Measurements from ENCODE around the gene LCE7A. TPM values are rescaled to one million over a fixed set of nuclear protein-coding genes. Genes with fewer than 3 reads are reported as not detected.

The LCE7A gene
- total RNA-seq, 1 donor from 2014 or later = not detected

DNA sequence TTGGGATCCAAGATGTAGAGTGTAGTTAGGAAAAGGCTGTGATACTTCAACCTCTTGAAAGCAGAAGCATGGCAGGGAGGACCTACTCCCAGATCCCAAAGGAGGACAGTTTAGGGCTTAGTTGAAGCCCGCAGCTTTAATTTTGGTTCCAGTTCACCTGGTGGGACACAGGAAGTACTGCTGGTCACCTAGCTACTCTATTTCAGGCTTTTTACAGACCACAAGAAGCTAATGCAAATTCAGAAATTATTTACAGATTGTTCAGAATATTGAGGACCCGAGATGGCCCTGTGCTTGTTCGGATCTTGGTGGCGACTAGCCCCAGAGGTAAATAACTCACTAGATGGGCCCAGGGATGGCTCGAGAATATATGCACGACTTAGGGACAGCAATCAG, 11.9 kb downstream of the LCE7A start:
- Mint-ChIP-seq H3K27ac (ENCODE audit: unreplicated experiment) (no peak overlapping the region), H3K36me3 (ENCODE audit: low read depth, unreplicated experiment) (no peaks in the 10 kb centered on the region), H3K9me3 (ENCODE audit: unreplicated experiment) (no peaks in the 10 kb centered on the region), H3K4me3 (ENCODE audit: unreplicated experiment) (no peak overlapping the region), H3K27me3 (ENCODE audit: low read depth, unreplicated experiment) (peaks cover 6% of the 10 kb centered on the region), H3K4me1 (ENCODE audit: low read depth, unreplicated experiment) (no peaks in the 10 kb centered on the region)
- Histone ChIP-seq H3K9me3 (ENCODE audit: insufficient read depth, low read depth, low read length) (no peaks in the 10 kb centered on the region), H3K79me2 (ENCODE audit: insufficient read depth, low read length) (no peaks in the 10 kb centered on the region), H3K4me2 (ENCODE audit: low read length) (no peak overlapping the region), H4K20me1 (ENCODE audit: insufficient read depth, low read length) (no peaks in the 10 kb centered on the region), H3K27me3 (ENCODE audit: insufficient read depth, low read length) (peaks cover 3% of the 10 kb centered on the region), H3K9ac (ENCODE audit: low read length) (no peak overlapping the region), H3K4me1 (ENCODE audit: insufficient read depth, low read length) (no peaks in the 10 kb centered on the region), H3K4me3 (ENCODE audit: insufficient read depth, low read depth, low read length) (no peak overlapping the region), H3K27ac (ENCODE audit: low read depth, low read length) (no peak overlapping the region), H3K36me3 (ENCODE audit: insufficient read depth, low read length) (no peaks in the 10 kb centered on the region), H2AFZ (ENCODE audit: low read depth, low read length) (no peak overlapping the region)
- TF ChIP-seq EZH2 (IDR thresholded peaks at IDR 0.05; ENCODE audit: insufficient read depth, low read length) = no peak
- TF ChIP-seq, protein P1, sequence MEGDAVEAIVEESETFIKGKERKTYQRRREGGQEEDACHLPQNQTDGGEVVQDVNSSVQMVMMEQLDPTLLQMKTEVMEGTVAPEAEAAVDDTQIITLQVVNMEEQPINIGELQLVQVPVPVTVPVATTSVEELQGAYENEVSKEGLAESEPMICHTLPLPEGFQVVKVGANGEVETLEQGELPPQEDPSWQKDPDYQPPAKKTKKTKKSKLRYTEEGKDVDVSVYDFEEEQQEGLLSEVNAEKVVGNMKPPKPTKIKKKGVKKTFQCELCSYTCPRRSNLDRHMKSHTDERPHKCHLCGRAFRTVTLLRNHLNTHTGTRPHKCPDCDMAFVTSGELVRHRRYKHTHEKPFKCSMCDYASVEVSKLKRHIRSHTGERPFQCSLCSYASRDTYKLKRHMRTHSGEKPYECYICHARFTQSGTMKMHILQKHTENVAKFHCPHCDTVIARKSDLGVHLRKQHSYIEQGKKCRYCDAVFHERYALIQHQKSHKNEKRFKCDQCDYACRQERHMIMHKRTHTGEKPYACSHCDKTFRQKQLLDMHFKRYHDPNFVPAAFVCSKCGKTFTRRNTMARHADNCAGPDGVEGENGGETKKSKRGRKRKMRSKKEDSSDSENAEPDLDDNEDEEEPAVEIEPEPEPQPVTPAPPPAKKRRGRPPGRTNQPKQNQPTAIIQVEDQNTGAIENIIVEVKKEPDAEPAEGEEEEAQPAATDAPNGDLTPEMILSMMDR (IDR thresholded peaks at IDR 0.05; ENCODE audit: insufficient read depth, low read depth, low read length) = no peak
- no peak for DNase-seq (ENCODE audit: low read depth)
- FAIRE-seq = no peak

DNA sequence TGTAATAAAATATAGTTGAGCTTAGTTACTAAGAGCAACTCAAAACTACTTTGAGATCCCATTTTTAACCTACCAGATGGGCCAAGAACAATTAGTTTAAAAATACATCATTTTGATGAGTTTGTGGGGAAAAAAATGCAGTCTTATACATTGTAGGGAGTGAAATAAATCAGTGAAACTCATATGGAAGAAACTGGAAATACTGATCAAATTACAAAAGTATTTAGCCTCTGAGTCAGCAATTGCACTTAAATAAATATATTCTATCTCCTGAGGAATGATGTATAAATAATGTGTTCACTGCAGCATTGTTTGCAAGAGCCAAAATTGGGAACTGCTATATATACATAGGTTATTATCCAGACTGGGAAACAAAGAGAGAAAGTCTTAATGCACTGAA, 13.7 kb downstream of the LCE7A start:
- no peaks in the 10 kb centered on the region for H3K79me2 ChIP-seq (ENCODE audit: insufficient read depth, low read length)
- peak; percentile 36 for DNase-seq (ENCODE audit: low read depth)
- no peak for FAIRE-seq
- H3K4me3 ChIP-seq (ENCODE audit: insufficient read depth, low read depth, low read length) = no peak overlapping the region
- Mint-ChIP-seq H3K36me3 (ENCODE audit: low read depth, unreplicated experiment) (no peaks in the 10 kb centered on the region), H3K4me3 (ENCODE audit: unreplicated experiment) (no peak overlapping the region), H3K9me3 (ENCODE audit: unreplicated experiment) (no peaks in the 10 kb centered on the region), H3K27ac (ENCODE audit: unreplicated experiment) (no peak overlapping the region), H3K27me3 (ENCODE audit: low read depth, unreplicated experiment) (peaks cover 6% of the 10 kb centered on the region), H3K4me1 (ENCODE audit: low read depth, unreplicated experiment) (no peaks in the 10 kb centered on the region)
- no peaks in the 10 kb centered on the region for H4K20me1 ChIP-seq (ENCODE audit: insufficient read depth, low read length)
- H3K27me3 ChIP-seq (ENCODE audit: insufficient read depth, low read length) = no peaks in the 10 kb centered on the region
- H3K36me3 ChIP-seq (ENCODE audit: insufficient read depth, low read length) = no peaks in the 10 kb centered on the region
- no peak overlapping the region for H3K27ac ChIP-seq (ENCODE audit: low read depth, low read length)
- no peaks in the 10 kb centered on the region for H3K9me3 ChIP-seq (ENCODE audit: insufficient read depth, low read depth, low read length)
- no peak for TF ChIP-seq EZH2 (IDR thresholded peaks at IDR 0.05; ENCODE audit: insufficient read depth, low read length)
- TF ChIP-seq, protein P1 (IDR thresholded peaks at IDR 0.05; ENCODE audit: insufficient read depth, low read depth, low read length) = no peak
- H3K4me1 ChIP-seq (ENCODE audit: insufficient read depth, low read length) = no peaks in the 10 kb centered on the region
- no peak overlapping the region for H3K4me2 ChIP-seq (ENCODE audit: low read length)
- H2AFZ ChIP-seq (ENCODE audit: low read depth, low read length) = no peak overlapping the region
- H3K9ac ChIP-seq (ENCODE audit: low read length) = no peak overlapping the region

DNA sequence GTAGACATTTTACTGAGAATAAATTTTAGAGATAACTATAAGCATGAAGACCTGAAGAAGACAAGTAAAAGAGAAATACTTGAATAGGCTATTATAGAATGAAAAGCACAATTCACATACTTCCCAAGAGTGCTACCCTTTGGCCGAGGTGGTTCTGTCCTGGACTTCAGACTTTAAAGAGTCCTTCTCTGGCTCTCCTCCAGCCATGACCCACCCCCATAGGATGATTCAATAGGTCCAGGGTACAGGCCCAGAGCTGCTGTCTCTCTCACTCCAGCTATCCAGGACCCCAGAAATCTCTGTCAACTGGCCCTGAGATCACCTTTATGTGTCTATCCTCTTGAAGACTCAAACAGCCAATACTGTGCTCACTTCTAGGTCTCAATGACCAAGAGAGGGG, 17.0 kb downstream of the LCE7A start:
- no peak overlapping the region for H3K4me3 Mint-ChIP-seq (ENCODE audit: unreplicated experiment)
- H3K9me3 Mint-ChIP-seq (ENCODE audit: unreplicated experiment) = peaks cover 2% of the 10 kb centered on the region
- Histone ChIP-seq H3K4me2 (ENCODE audit: low read length) (no peak overlapping the region), H3K27me3 (ENCODE audit: insufficient read depth, low read length) (no peaks in the 10 kb centered on the region), H3K4me3 (ENCODE audit: insufficient read depth, low read depth, low read length) (no peak overlapping the region), H3K79me2 (ENCODE audit: insufficient read depth, low read length) (no peaks in the 10 kb centered on the region), H3K9ac (ENCODE audit: low read length) (no peak overlapping the region), H3K27ac (ENCODE audit: low read depth, low read length) (no peak overlapping the region), H3K36me3 (ENCODE audit: insufficient read depth, low read length) (no peaks in the 10 kb centered on the region), H2AFZ (ENCODE audit: low read depth, low read length) (no peak overlapping the region), H3K4me1 (ENCODE audit: insufficient read depth, low read length) (no peaks in the 10 kb centered on the region), H4K20me1 (ENCODE audit: insufficient read depth, low read length) (no peaks in the 10 kb centered on the region), H3K9me3 (ENCODE audit: insufficient read depth, low read depth, low read length) (no peaks in the 10 kb centered on the region)
- TF ChIP-seq, protein P1 (IDR thresholded peaks at IDR 0.05; ENCODE audit: insufficient read depth, low read depth, low read length) = no peak
- no peak for TF ChIP-seq EZH2 (IDR thresholded peaks at IDR 0.05; ENCODE audit: insufficient read depth, low read length)
- no peaks in the 10 kb centered on the region for H3K36me3 Mint-ChIP-seq (ENCODE audit: low read depth, unreplicated experiment)
- peaks cover 6% of the 10 kb centered on the region for H3K27me3 Mint-ChIP-seq (ENCODE audit: low read depth, unreplicated experiment)
- peaks cover 1% of the 10 kb centered on the region for H3K4me1 Mint-ChIP-seq (ENCODE audit: low read depth, unreplicated experiment)
- DNase-seq (ENCODE audit: low read depth) (no peak), FAIRE-seq (no peak)
- H3K27ac Mint-ChIP-seq (ENCODE audit: unreplicated experiment) = no peak overlapping the region
